ENCODE results near the gene C19orf67. TPM values are rescaled to one million over a fixed set of nuclear protein-coding genes. Genes with fewer than 3 reads are reported as not detected.
A peak's percentile ranks its signal among the peaks of the same experiment; 100 is the strongest.

Gene C19orf67
- total RNA-seq, 3 donors from 2014 or later = 0.27 TPM; not detected in 2

GRCh38 chr19:14093117-14093823, 7.7 kb upstream of the C19orf67 start:
- DNase-seq (no peak), ATAC-seq (no peak)
- Histone ChIP-seq H3K9me3 (peaks cover 7% of the 10 kb centered on the region), H3K4me1 (ENCODE audit: low read depth) (peaks cover 12% of the 10 kb centered on the region), H3K36me3 (ENCODE audit: low read depth) (no peaks in the 10 kb centered on the region), H3K4me3 (no peak overlapping the region)
- no peak for TF ChIP-seq CTCF (IDR thresholded peaks at IDR 0.05)
- intact Hi-C loops (cut with DNase I, micrococcal nuclease) = no loop called here

- DNase-seq = no peak
- H3K4me1 ChIP-seq (ENCODE audit: low read depth) = peaks cover 12% of the 10 kb centered on the region
- TF ChIP-seq CTCF (IDR thresholded peaks at IDR 0.05) = no peak
- H3K36me3 ChIP-seq (ENCODE audit: low read depth) = no peaks in the 10 kb centered on the region
- ATAC-seq = no peak
- intact Hi-C loops (cut with DNase I, micrococcal nuclease) = no loop called here
- H3K4me3 ChIP-seq = peak overlapping the region; percentile 48
- H3K9me3 ChIP-seq = peaks cover 7% of the 10 kb centered on the region
Measured at GRCh38 chr19:14091813-14092462, 6.4 kb upstream of the C19orf67 start.

- peaks cover 7% of the 10 kb centered on the region for H3K9me3 ChIP-seq
- ATAC-seq (peak; percentile 91), DNase-seq (peak; percentile 86 to 92 (median 91))
- intact Hi-C loops (cut with DNase I, micrococcal nuclease) = no loop called here
- peaks cover 12% of the 10 kb centered on the region for H3K4me1 ChIP-seq (ENCODE audit: low read depth)
- TF ChIP-seq CTCF (IDR thresholded peaks at IDR 0.05) = no peak
- H3K36me3 ChIP-seq (ENCODE audit: low read depth) = no peaks in the 10 kb centered on the region
- peak overlapping the region; percentile 48 for H3K4me3 ChIP-seq
Measured at GRCh38 chr19:14091081-14091812, 5.7 kb upstream of the C19orf67 start.

GRCh38 chr19:14090509-14091080, 5.0 kb upstream of the C19orf67 start, which contains the start of gene SAMD1:
TSS of gene SAMD1 (minus strand) at chr19:14090751.
- DNase-seq (peak; percentile 90 to 94 (median 92)), ATAC-seq (peak; percentile 76)
- no peak for TF ChIP-seq CTCF (IDR thresholded peaks at IDR 0.05)
- Histone ChIP-seq H3K9me3 (peaks cover 7% of the 10 kb centered on the region), H3K4me3 (peak within 1 kb of the TSS; percentile 48), H3K36me3 (ENCODE audit: low read depth) (no peaks in the 10 kb centered on the region), H3K4me1 (ENCODE audit: low read depth) (peaks cover 12% of the 10 kb centered on the region)
- intact Hi-C loops (cut with DNase I, micrococcal nuclease) = no loop called here

- intact Hi-C loops (cut with DNase I, micrococcal nuclease) = no loop called here
- DNase-seq (peak; percentile 57 to 80 (median 74)), ATAC-seq (peak; percentile 7)
Measured at GRCh38 chr19:14089662-14090508, 4.3 kb upstream of the C19orf67 start.

More at GRCh38 chr19:14089662-14090508, 4.3 kb upstream of the C19orf67 start:
- TF ChIP-seq CTCF (IDR thresholded peaks at IDR 0.05) = no peak
- Histone ChIP-seq H3K36me3 (ENCODE audit: low read depth) (no peaks in the 10 kb centered on the region), H3K4me3 (peak overlapping the region; percentile 48), H3K4me1 (ENCODE audit: low read depth) (peaks cover 16% of the 10 kb centered on the region), H3K9me3 (peaks cover 7% of the 10 kb centered on the region)
